AG09309 (cell line): ENCODE measurements around the gene SNX12.
"Not testable (repeated sequence)": the region's sequence is repeated elsewhere in the genome, so short reads cannot be mapped to it uniquely, and the experiment has no call there.

Experiments used
- DNase-seq: peaks from one replicate; pipeline ENCODE4 v3.0.0-alpha.2; 2010; ENCODE audit warnings: low read depth
- H3K4me3 ChIP-seq: 2 replicates; pipeline ENCODE4 v1.5.1; 2011; ENCODE audit warnings: mild to moderate bottlenecking, low read depth, low read length, moderate library complexity; ENCODE audit not compliant: control insufficient read depth
- CTCF ChIP-seq: IDR thresholded peaks from 2 replicates; pipeline ENCODE4 v1.5.1; 2011; ENCODE audit warnings: mild to moderate bottlenecking, low read depth, low read length, inconsistent platforms; ENCODE audit not compliant: insufficient read depth, control insufficient read depth; ENCODE audit errors: missing control alignments

Gene SNX12

GRCh38 chrX:71052721-71053120 is 15.4 kb downstream of the SNX12 start:
- no peak for TF ChIP-seq CTCF
- DNase-seq, result no peak
- H3K4me3 ChIP-seq, result no peak overlapping the region

DNA sequence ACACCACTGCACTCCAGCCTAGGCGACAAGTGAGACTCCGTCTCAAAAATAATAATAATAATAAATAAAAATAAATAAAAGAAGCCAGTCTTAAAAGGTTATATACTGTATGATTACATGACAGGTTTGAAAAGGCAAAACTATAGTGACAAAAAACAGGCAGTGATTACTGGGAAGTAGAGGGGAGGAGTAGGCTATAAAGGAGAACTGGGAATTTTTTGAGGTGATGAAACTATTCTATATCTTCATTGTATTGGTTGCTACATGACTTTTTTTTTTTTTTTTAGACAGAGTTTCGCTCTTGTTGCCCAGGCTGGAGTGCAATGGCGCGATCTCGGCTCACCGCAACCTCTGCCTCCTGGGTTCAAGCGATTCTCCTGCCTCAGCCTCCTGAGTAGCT is 20.2 kb downstream of the SNX12 start:
- H3K4me3 ChIP-seq, DNase-seq: not testable (repeated sequence)

DNA sequence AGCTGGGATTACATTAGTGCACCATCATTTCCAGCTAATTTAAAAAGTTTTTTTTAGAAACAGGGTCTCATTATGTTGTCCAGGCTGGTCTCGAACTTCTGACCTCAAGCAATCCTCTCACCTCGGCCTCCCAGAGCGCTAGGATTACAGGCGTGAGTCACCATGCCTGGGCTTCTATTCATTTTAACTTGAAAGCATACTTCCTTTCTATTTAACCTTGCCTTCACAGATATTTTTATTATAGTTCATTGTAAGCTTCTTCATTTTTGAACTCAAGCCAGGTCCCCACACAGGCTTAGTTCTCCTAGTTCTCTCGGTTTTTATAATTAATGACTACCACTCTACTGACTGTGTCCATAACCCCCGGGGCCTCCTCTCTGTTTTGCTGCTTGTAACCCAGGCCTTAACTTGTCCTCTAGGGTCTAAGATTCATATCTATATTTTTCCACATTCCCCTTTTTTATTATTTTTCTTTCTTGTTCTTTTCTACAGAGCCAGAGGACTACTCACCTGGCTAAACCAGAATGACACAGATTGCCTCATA is 50.7 kb downstream of the SNX12 start:
- H3K4me3 ChIP-seq, result no peak overlapping the region
- no peak for TF ChIP-seq CTCF
- no peak for DNase-seq
